Suprapubic skin (tissue), 4 donors: Measurements from ENCODE around the gene DDR1. TPM values are rescaled to one million over a fixed set of nuclear protein-coding genes. Genes with fewer than 3 reads are reported as not detected.

ENCODE experiments used
- DNase-seq, 2 donors: peaks; one replicate each; pipeline ENCODE4 v3.0.0-alpha.2; 2019; ENCODE audit warnings: low spot score in 2 of 2
- H3K27ac ChIP-seq: fragments of 200-600 bp; sonication (generic); one replicate; pipeline ENCODE4 v1.5.1; 2019
- H3K27me3 ChIP-seq: fragments of 200-600 bp; sonication (generic); one replicate; pipeline ENCODE4 v1.5.1; 2019
- H3K36me3 ChIP-seq: fragments of 200-600 bp; sonication (generic); one replicate; pipeline ENCODE4 v1.5.1; 2019
- H3K4me1 ChIP-seq: fragments of 200-600 bp; sonication (generic); one replicate; pipeline ENCODE4 v1.5.1; 2019
- H3K4me3 ChIP-seq: fragments of 200-600 bp; sonication (generic); one replicate; pipeline ENCODE4 v1.5.1; 2019; ENCODE audit warnings: mild to moderate bottlenecking
- H3K9me3 ChIP-seq: fragments of 200-600 bp; sonication (generic); one replicate; pipeline ENCODE4 v1.5.1; 2019
- CTCF ChIP-seq, 2 donors: fragments of 200-600 bp in 1 of 2; fragments of 450-650 bp in 1 of 2; sonication (generic) in 1 of 2; IDR thresholded peaks; one replicate each; pipeline ENCODE4 v1.5.1; 2016 to 2019; ENCODE audit warnings: antibody characterized with exemption in 2 of 2, mild to moderate bottlenecking in 1 of 2, moderate library complexity in 1 of 2
- EP300 ChIP-seq: sonication (generic); formaldehyde crosslinking; IDR thresholded peaks from one replicate; pipeline ENCODE4 v1.6.1; 2017; ENCODE audit warnings: antibody characterized with exemption
- POLR2A ChIP-seq, 2 donors: fragments of 450-650 bp; IDR thresholded peaks; one replicate each; pipeline ENCODE4 v1.6.1; 2017; ENCODE audit warnings: antibody characterized with exemption in 2 of 2, mild to moderate bottlenecking in 2 of 2, moderate library complexity in 2 of 2
- POLR2AphosphoS5 ChIP-seq, 3 donors: sonication (generic); formaldehyde crosslinking; IDR thresholded peaks; one replicate each; pipeline ENCODE4 v1.6.1; 2017; ENCODE audit warnings: antibody characterized with exemption in 3 of 3
- WGBS: methylation state at CpG from one replicate; pipeline ENCODE4 v1.1.5; 2018; 5-methylcytosine and 5-hydroxymethylcytosine counted together
- total RNA-seq, 4 donors: library from RNA; depleted of rRNA; stranded (reverse); fragments of >200 nt; gene quantifications; one replicate each; pipeline ENCODE4 v1.1.0, GENCODE V29; 2016

The DDR1 gene
- total RNA-seq, 4 donors from 2014 or later = 161 to 210 (median 188) TPM

GRCh38 chr6:30882759-30883684 is 1.3 kb upstream of the DDR1 start:
- H3K27me3 ChIP-seq = no peaks in the 10 kb centered on the region
- peak overlapping the region; percentile 98 for H3K27ac ChIP-seq
- peak overlapping the region; percentile 82 for H3K4me3 ChIP-seq
- DNase-seq = no peak
- TF ChIP-seq POLR2A (IDR thresholded peaks at IDR 0.05) = no peak
- H3K36me3 ChIP-seq = no peaks in the 10 kb centered on the region
- no peaks in the 10 kb centered on the region for H3K9me3 ChIP-seq
- WGBS = 34% methylated on average over 13 of the region's 15 CpGs
- H3K4me1 ChIP-seq = peaks cover 56% of the 10 kb centered on the region

- H3K4me3 ChIP-seq = peak overlapping the region; percentile 82
- peaks cover 69% of the 10 kb centered on the region for H3K4me1 ChIP-seq
- H3K27me3 ChIP-seq = no peaks in the 10 kb centered on the region
- H3K36me3 ChIP-seq = peaks cover 14% of the 10 kb centered on the region
- 21% methylated on average over 11 of the region's 59 CpGs for WGBS
- no peaks in the 10 kb centered on the region for H3K9me3 ChIP-seq
- H3K27ac ChIP-seq = peak overlapping the region; percentile 98
- no peak for TF ChIP-seq CTCF (IDR thresholded peaks at IDR 0.05)
- TF ChIP-seq POLR2A (IDR thresholded peaks at IDR 0.05) = no peak
- TF ChIP-seq POLR2AphosphoS5 (IDR thresholded peaks at IDR 0.05) = no peak
- no peak for TF ChIP-seq EP300
- no peak for DNase-seq
These were observed 482 bp downstream of the DDR1 start for GRCh38 chr6:30884521-30885480.

DNA sequence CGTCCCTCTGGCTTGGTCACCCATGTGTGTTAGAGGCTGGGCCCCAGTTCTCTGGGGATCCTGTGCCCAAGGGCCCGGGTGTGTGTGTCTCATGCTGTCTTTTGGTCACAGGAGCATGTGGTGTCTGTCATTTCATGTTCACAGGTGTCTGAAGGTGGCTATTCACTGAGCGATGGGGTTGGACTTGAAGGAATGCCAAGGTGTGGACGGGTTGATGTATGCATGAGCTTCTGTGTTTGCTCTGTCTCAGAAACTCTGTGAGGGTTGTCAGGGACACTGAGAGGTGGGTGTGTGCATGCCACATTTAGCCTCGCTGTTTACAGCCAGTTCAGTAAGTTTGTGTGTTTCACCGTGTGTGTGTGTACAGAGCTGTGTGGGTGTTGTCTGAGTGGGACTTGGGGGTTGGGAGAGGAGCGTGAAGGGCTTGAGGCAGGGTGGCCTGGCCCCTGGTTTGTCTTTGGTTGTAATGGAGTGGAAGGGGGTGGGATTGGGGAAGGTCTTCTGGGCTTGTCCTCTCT is 1.2 kb downstream of the DDR1 start:
- Histone ChIP-seq H3K36me3 (peaks cover 20% of the 10 kb centered on the region), H3K9me3 (no peaks in the 10 kb centered on the region), H3K27me3 (no peaks in the 10 kb centered on the region), H3K4me3 (peak overlapping the region; percentile 82), H3K27ac (peak overlapping the region; percentile 98), H3K4me1 (peaks cover 76% of the 10 kb centered on the region)
- 36% methylated on average over 7 of the region's 7 CpGs for WGBS
- TF ChIP-seq POLR2A (IDR thresholded peaks at IDR 0.05) = no peak
- TF ChIP-seq POLR2AphosphoS5 (IDR thresholded peaks at IDR 0.05) = no peak
- TF ChIP-seq EP300 = no peak
- no peak for TF ChIP-seq CTCF (IDR thresholded peaks at IDR 0.05)
- no peak for DNase-seq

- Histone ChIP-seq H3K4me1 (peaks cover 83% of the 10 kb centered on the region), H3K36me3 (peaks cover 27% of the 10 kb centered on the region), H3K4me3 (peak overlapping the region; percentile 82), H3K27me3 (no peaks in the 10 kb centered on the region), H3K27ac (peak overlapping the region; percentile 98), H3K9me3 (no peaks in the 10 kb centered on the region)
- 29% methylated on average over 18 of the region's 18 CpGs for WGBS
- TF ChIP-seq POLR2A (IDR thresholded peaks at IDR 0.05) (peak in 1 of 2 donors; percentile 22), EP300 (no peak)
- DNase-seq = peak; percentile 87 to 88
These were observed 1.9 kb downstream of the DDR1 start for GRCh38 chr6:30885999-30886896.

DNA sequence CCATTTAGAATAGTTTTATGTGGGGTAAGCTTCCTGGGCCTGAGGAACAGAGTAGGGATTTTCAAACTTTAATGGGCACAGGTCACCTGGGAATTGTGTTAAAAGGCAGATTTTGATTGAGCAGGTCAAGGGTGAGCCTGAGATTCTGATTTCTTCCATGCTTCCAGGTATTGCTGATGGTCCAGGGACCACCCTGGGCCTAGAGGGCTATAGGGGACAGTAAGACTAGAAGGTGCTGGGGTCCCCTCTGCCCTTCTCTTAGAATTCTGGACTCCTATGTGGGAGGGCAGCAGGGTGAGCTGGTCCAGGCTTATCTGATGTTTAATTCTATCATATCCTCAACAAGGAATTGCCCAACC is 2.6 kb downstream of the DDR1 start:
- no peaks in the 10 kb centered on the region for H3K9me3 ChIP-seq
- H3K4me1 ChIP-seq = peaks cover 79% of the 10 kb centered on the region
- H3K27ac ChIP-seq = peak overlapping the region; percentile 98
- peak overlapping the region; percentile 82 for H3K4me3 ChIP-seq
- H3K36me3 ChIP-seq = peaks cover 31% of the 10 kb centered on the region
- DNase-seq = no peak
- H3K27me3 ChIP-seq = no peaks in the 10 kb centered on the region
- TF ChIP-seq POLR2A (IDR thresholded peaks at IDR 0.05) (no peak), CTCF (IDR thresholded peaks at IDR 0.05) (no peak), POLR2AphosphoS5 (IDR thresholded peaks at IDR 0.05) (no peak), EP300 (no peak)
